Subcutaneous abdominal adipose tissue (tissue), 5 donors: ENCODE data around the gene FGF3.

Experiments
- H3K27ac ChIP-seq: one replicate; pipeline ENCODE4 v1.7.0; 2013; ENCODE audit warnings: low read depth, mild to moderate bottlenecking, inconsistent platforms, low read length, moderate library complexity
- H3K27me3 ChIP-seq, 5 donors: one replicate each; pipeline ENCODE4 v1.7.0; 2013; ENCODE audit warnings: low read length in 5 of 5, inconsistent platforms in 1 of 5; ENCODE audit not compliant: control insufficient read depth in 5 of 5, insufficient read depth in 4 of 5
- H3K36me3 ChIP-seq, 5 donors: one replicate each; pipeline ENCODE4 v1.7.0; 2013; ENCODE audit warnings: low read length in 5 of 5; ENCODE audit not compliant: control insufficient read depth in 5 of 5, insufficient read depth in 5 of 5
- H3K4me1 ChIP-seq, 5 donors: one replicate each; pipeline ENCODE4 v1.7.0; 2013; ENCODE audit warnings: low read length in 5 of 5, mild to moderate bottlenecking in 3 of 5, moderate library complexity in 1 of 5; ENCODE audit not compliant: control insufficient read depth in 5 of 5, insufficient read depth in 5 of 5
- H3K4me3 ChIP-seq, 5 donors: one replicate each; pipeline ENCODE4 v1.7.0; 2013; ENCODE audit warnings: low read length in 5 of 5, low read depth in 1 of 5
- H3K9ac ChIP-seq, 5 donors: one replicate each; pipeline ENCODE4 v1.7.0; 2013; ENCODE audit warnings: low read length in 5 of 5, mild to moderate bottlenecking in 4 of 5, moderate library complexity in 3 of 5
- H3K9me3 ChIP-seq, 5 donors: one replicate each; pipeline ENCODE4 v1.7.0; 2013; ENCODE audit warnings: low read length in 5 of 5; ENCODE audit not compliant: control insufficient read depth in 5 of 5
- donor health status: healthy.
- donor health status: healthy.
- donor health status: healthy.
- donor health status: healthy.
- donor health status: healthy.

Gene FGF3

GRCh38 chr11:69815973-69816372 is 3.2 kb downstream of the FGF3 start:
- Histone ChIP-seq H3K27ac (no peak overlapping the region), H3K27me3 (peaks cover 50 to 68% (median 54%) of the 10 kb centered on the region in 5 donors)

DNA sequence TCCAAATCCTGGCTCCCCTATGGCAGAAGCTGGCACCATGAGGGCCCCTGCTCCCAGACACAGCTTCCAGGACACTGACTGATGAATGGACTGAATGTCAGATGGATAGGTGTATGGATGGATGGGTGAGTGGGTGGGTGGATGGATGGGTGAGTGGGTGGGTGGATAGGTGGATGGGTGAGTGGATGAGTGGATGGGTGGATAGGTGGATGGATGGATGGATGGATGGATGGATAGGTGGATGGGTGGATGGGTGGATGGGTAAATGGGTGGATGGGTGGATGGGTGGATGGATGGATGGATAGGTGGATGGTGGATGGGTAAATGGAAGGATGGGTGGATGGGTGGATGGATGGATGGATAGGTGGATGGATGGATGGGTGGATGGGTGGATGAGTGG is 4.3 kb downstream of the FGF3 start:
- H3K36me3 ChIP-seq = no peaks in the 10 kb centered on the region
- no peak overlapping the region for H3K4me3 ChIP-seq
- H3K27me3 ChIP-seq = peaks cover 39 to 61% (median 54%) of the 10 kb centered on the region in 5 donors
- H3K4me1 ChIP-seq = no peaks in the 10 kb centered on the region
- no peak overlapping the region for H3K27ac ChIP-seq
- H3K9me3 ChIP-seq = no peaks in the 10 kb centered on the region
- no peak overlapping the region for H3K9ac ChIP-seq

More at GRCh38 chr11:69815973-69816372, 3.2 kb downstream of the FGF3 start:
- Histone ChIP-seq H3K4me3 (no peak overlapping the region), H3K36me3 (no peaks in the 10 kb centered on the region), H3K9me3 (no peaks in the 10 kb centered on the region), H3K9ac (no peak overlapping the region), H3K4me1 (no peaks in the 10 kb centered on the region)

DNA sequence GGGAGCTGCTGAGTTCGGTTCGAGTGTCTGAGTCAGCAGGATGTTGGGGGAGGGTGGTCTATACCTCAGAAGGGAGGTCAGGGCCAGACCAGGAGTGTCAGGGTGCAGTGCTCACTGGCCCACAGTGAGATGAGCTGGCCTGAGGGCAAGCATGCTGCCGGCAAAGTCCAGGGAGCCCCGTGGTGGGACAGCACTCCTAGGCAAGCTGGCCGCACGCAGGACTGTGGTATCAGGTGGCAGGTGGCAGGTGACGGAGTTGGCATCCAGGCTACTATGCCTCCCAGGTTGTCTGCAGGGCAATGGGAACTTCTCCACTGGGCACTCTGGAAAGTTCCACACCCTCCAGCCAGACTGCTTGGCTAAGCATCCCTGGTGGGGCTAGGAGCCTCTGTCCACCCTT is 4.8 kb downstream of the FGF3 start:
- H3K27me3 ChIP-seq = peaks cover 36 to 61% (median 55%) of the 10 kb centered on the region in 5 donors
- H3K9me3 ChIP-seq = no peaks in the 10 kb centered on the region
- no peak overlapping the region for H3K27ac ChIP-seq
- H3K36me3 ChIP-seq = no peaks in the 10 kb centered on the region
- no peaks in the 10 kb centered on the region for H3K4me1 ChIP-seq
- no peak overlapping the region for H3K9ac ChIP-seq
- H3K4me3 ChIP-seq = no peak overlapping the region

DNA sequence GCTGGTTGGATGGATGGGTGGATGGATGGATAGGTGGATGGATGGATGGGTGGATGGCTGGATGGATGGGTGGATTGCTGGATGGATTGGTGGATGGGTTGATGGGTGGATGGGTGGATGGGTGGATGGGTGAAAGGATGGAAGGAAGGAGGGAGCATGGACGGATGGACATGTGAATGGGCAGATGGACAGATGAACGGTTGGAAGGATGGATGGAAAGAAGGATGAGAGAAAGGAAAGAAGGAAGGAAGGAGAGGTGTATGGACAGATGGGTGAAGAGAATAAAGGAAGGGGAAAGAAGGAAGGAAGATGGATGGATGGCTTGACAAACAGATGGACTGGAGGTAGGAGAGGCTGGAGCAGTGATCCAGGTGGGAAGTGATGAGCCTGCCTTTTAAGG is 5.4 kb downstream of the FGF3 start:
- no peaks in the 10 kb centered on the region for H3K9me3 ChIP-seq
- no peaks in the 10 kb centered on the region for H3K4me1 ChIP-seq
- no peak overlapping the region for H3K27ac ChIP-seq
- no peak overlapping the region for H3K9ac ChIP-seq
- H3K27me3 ChIP-seq = peaks cover 36 to 63% (median 55%) of the 10 kb centered on the region in 5 donors
- no peaks in the 10 kb centered on the region for H3K36me3 ChIP-seq
- H3K4me3 ChIP-seq = no peak overlapping the region

GRCh38 chr11:69812946-69813345 is 6.3 kb downstream of the FGF3 start:
- peaks cover 36 to 67% (median 60%) of the 10 kb centered on the region in 5 donors for H3K27me3 ChIP-seq
- H3K27ac ChIP-seq = no peak overlapping the region
- H3K4me1 ChIP-seq = no peaks in the 10 kb centered on the region
- no peak overlapping the region for H3K9ac ChIP-seq
- no peaks in the 10 kb centered on the region for H3K36me3 ChIP-seq
- no peaks in the 10 kb centered on the region for H3K9me3 ChIP-seq
- no peak overlapping the region for H3K4me3 ChIP-seq

DNA sequence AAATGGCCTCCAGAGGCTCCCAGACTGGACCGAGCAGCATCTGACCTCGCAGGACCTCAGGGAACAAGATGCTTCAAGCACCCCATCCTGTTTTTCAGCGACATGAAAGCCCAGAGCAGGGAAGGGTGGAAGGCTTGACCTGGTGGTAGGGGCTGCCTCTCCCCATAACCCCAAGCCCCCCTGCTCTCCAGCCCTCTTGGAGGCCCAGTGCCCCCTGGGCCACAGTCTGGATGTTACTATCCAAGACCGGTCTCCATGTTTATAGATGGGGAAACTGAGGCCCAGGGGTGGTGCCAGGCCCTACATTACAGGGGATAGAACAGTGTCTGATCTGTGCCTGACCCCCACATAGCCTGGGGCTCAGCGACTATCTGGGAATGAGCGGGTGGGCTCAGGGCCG is 7.0 kb downstream of the FGF3 start:
- Histone ChIP-seq H3K9ac (no peak overlapping the region), H3K27me3 (peaks cover 30 to 62% (median 55%) of the 10 kb centered on the region in 5 donors), H3K4me1 (no peaks in the 10 kb centered on the region), H3K36me3 (no peaks in the 10 kb centered on the region), H3K9me3 (no peaks in the 10 kb centered on the region), H3K27ac (no peak overlapping the region), H3K4me3 (no peak overlapping the region)

DNA sequence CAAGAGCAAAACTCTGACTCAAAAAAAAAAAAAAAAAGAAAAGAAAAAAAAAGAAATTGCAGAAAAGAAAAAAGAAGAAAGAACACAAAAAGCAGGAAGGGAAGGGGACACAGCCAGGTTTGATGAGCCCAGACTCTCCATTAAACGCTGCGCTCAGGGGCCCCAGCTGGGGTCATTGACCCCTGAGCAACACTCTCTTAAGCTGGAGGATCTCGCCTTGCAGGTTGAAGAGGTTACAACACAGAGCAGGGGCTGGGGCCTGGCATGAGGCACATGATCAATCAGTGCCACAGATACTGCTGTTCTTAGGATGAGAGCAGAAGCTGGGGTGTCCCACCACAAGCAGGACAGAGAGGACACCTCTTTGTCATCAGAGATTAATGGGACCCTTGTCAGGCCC is 7.8 kb downstream of the FGF3 start:
- H3K9me3 ChIP-seq = no peaks in the 10 kb centered on the region
- H3K27me3 ChIP-seq = peaks cover 25 to 56% (median 48%) of the 10 kb centered on the region in 5 donors
- no peaks in the 10 kb centered on the region for H3K4me1 ChIP-seq
- no peak overlapping the region for H3K9ac ChIP-seq
- H3K4me3 ChIP-seq = no peak overlapping the region
- no peak overlapping the region for H3K27ac ChIP-seq
- H3K36me3 ChIP-seq = no peaks in the 10 kb centered on the region

DNA sequence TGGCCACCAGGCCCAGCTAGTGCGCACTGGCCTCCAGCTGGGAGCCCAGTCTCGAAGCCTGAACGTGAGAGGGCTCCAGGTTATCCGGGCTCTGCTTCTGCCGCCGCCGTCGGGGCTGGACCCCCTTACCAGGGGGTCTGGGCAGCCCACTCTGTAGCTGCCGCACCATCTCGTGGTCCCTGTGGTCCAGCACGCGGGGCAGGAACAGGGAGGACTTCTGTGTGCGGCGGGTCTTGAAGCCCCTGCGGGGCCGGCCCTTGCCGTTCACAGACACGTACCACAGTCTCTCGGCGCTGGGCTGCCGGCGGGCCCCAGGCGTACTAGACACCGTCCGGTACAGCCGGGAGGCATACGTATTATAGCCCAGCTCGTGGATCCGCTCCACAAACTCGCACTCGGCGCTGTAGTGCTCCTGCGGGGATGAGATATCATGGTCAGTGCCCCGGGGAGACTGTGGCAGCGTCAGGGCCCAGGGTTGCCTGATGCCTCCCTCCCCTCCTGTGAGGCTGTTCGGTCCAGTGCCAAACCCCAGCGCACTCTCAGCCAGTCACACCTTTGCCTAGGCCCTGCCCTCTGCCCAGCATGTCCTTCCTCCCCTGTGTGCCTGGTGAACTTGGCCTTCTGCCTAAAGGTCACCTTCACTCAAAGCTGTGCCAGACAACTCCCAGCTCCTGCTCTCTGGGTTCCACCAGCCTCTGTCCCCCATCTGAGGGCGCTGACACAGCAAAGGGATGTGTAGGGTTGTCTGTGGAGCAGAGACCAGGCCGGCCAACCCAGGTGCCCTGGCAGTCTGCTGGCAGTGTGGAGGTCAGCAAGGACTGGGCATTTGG is 8.7 kb downstream of the FGF3 start:
- no peak overlapping the region for H3K4me3 ChIP-seq
- no peaks in the 10 kb centered on the region for H3K4me1 ChIP-seq
- no peak overlapping the region for H3K9ac ChIP-seq
- no peaks in the 10 kb centered on the region for H3K9me3 ChIP-seq
- peaks cover 16 to 47% (median 38%) of the 10 kb centered on the region in 5 donors for H3K27me3 ChIP-seq
- no peaks in the 10 kb centered on the region for H3K36me3 ChIP-seq
- no peak overlapping the region for H3K27ac ChIP-seq

- H3K27me3 ChIP-seq = peaks cover 8 to 35% (median 29%) of the 10 kb centered on the region in 5 donors
These were observed 10.5 kb downstream of the FGF3 start for GRCh38 chr11:69808667-69809086.

GRCh38 chr11:69807106-69807815 is 12.0 kb downstream of the FGF3 start:
- Histone ChIP-seq H3K9me3 (peaks cover 0 to 5% (median 0%) of the 10 kb centered on the region in 5 donors), H3K4me1 (no peaks in the 10 kb centered on the region)

More at GRCh38 chr11:69808667-69809086, 10.5 kb downstream of the FGF3 start:
- no peak overlapping the region for H3K4me3 ChIP-seq
- no peaks in the 10 kb centered on the region for H3K9me3 ChIP-seq
- no peak overlapping the region for H3K9ac ChIP-seq
- H3K36me3 ChIP-seq = no peaks in the 10 kb centered on the region
- no peaks in the 10 kb centered on the region for H3K4me1 ChIP-seq
- no peak overlapping the region for H3K27ac ChIP-seq

More at GRCh38 chr11:69807106-69807815, 12.0 kb downstream of the FGF3 start:
- Histone ChIP-seq H3K4me3 (no peak overlapping the region), H3K9ac (no peak overlapping the region), H3K36me3 (no peaks in the 10 kb centered on the region), H3K27ac (no peak overlapping the region), H3K27me3 (peaks cover 2 to 27% (median 23%) of the 10 kb centered on the region in 5 donors)
